GM19043 (cell line): ENCODE data around the gene CRIP2.

Source experiments
- ATAC-seq: cut with Tn5 transposase; IDR thresholded peaks from one replicate; pipeline ENCODE4 v1.9.1; 2021; ENCODE audit warnings: low read depth; ENCODE audit not compliant: unreplicated experiment

Gene CRIP2

DNA sequence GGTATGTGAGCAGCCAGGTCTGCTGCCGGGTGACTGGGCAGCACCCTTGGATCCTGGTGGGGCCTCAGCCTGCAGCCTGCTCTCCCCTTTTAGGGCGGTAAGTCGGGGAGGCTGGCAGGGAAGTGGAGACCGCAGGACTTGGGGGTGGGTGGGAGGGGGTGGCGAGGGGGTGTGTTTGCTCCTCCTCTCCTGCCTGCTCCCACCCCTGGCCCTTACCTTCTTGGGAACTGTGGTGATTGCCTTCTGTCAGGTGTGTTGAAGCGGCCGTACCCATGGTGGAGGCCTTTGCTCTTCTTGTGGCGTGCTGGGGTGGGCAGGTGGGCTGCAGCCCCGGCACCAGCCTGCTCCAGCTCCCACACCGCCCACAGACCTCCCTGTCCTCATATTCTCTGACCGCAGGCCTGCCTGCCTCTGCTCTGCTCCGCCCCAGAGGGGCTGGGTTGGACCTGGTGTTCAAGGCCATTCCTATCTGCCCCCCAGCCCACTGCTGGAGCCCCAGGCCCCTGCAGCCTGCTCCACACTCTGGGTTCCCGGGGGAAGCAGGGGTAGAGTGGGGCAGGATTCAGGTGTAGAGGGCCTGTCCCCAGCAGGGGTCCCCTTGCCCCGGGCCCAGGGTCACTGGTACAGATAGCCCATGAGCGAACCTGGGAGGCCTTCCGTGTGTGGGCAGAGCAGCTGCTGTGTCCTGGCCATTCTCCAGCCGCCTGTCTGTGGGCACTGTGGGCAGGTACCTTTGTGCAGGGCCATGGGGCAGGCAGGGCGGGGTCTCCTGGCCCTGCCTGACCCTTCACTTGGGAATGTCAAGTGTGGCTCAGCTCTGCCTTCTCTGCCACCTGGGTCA is 21.6 kb downstream of the CRIP2 start:
- ATAC-seq, result no peak

DNA sequence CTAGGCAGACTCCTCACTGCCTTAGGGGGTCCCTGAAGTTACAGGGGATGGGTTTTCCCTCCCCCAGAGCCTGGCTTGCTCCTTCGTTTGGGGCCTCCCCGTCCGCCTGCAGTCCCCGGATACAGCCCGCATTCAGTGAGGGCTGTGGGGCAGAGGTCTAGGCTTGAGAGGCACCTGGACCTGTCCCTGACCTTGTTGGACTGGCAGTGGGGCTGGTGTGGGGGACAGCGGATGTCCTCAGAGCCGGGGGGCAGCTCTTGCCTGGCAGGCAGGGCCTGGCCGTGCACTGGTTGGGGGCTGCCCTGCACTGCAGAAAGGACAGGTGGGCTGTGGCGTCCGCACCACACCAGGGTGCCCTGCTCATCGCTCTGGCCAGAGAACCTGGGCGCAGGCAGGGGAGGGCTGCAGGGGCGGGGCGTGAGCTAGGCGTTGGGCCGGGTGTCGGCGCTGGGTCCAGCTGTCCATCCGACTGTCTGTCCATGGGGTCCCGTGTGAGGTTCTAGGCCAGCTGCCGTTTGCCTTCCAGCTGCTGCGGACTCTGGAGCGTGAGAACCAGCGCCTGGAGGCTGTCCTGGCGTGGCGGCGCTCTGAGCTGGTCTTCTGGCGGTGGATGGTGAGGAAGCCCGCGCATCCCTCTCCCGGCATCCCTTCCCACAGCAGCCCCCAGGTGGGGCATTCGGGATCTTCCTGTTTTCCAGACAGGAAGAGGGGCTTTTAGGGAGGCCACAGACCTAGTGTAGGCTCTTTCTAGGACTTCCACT is 22.4 kb downstream of the CRIP2 start:
- no peak for ATAC-seq

DNA sequence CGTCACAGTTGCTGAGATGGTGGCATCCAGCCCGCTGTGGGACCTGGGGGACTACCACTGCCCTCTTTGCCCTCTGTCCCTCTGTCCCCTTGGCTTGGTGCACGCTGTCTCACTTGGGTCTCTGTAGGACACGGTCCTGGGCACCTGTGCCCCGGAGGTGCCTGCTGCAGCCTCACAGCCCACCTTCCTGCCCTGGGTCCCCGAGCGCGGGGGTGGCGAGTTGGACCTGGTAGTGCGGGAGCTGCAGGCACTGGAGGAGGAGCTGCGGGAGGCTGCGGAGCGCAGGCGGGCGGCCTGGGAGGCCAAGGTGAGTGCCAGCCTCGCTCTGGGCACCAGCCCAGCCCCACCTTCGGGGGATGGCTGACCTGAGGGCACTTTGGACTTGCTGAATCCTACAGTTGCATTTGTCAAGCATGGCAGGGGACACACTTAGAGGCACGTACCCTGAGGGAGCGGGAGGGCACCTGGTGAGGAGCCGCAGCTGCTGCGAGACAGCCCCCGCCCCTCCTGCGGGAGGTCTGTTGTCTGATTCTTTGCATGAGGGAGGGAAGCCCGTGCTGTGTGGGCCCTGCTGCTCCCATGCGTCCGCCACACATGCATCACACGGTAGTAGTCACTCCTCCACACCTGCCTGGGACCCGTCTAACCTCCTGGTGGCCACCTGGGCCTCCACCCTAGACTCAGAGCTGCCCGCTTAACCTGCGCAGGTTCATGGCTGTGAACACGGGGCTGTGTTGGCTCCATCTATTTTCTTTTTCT is 23.2 kb downstream of the CRIP2 start:
- ATAC-seq, result no peak

DNA sequence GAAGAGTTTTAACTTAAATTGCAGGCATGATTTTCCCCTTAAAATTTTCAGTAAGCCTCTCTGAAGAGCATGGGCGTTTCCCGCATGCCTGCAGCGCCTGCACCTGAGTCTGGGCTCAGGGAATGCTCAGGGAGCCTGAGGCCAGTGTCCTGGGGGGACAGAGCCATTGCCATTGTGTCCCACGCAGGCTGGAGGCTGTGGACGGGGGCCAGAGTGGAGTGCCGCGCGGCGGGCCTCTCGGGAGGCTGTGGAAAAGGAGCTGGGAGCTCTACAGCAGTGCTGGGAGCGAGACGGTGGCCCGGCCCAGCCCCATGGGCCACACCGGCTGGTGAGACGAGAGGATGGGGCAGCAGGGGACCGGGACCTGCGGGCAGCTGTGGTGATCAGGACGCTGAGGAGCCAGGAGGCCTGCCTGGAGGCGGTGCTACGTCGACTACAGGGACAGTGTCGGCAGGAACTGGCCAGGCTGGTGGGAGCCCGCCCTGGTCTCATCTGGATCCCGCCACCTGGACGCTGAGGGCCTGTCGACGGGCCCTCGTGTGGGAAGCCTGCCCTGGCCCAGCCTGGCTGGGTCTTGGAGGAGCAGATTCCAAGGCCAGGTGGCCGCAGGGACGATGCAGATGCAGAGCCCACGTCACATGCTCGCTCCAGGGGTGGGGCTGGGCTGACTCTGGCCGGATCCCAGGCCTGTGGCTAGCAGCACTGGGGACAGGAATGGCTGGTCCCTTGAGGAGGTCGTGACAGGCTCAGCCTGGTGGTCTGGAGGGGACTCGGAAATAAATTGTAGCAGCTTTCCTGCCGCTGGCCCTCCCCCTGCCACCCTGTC is 24.0 kb downstream of the CRIP2 start:
- ATAC-seq, result no peak

DNA sequence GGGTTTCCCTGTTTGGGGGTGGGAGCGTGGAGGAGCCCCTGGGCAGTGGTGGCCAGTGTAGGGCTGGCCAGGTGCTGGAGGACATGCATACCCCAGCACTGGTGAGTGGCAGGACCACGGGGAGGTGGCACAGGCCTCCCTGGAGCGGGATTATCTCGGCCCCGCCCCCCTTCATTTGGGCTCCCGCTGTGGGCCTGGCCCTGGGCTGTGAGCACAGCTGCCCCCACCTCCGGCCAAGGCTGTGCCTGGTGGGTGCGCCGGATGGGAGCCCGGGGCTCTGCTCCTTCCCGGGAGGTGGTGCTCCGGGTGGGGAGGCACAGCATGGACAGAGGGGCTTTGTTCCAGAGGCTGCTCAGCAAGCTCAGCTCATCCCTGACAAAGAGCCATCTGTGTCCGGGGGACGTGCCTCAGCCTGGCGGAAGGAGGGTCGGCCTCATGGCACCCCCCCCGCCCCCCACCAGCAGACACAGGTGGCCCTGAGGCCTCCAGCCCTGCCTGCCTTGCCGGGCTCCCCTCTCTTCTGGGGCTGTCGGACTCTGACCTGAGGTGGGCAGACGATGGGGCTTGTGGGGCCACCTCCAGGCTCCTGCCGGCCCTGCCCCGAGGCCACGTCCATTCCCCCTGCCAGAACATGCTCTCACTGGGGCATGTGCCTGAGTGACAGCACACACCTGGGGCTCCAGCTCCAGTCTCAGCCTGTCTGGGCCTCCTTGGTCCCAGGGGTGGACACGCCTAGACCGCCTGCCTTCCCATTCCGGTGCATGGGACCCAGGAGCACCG is 24.8 kb downstream of the CRIP2 start:
- ATAC-seq, result no peak

DNA sequence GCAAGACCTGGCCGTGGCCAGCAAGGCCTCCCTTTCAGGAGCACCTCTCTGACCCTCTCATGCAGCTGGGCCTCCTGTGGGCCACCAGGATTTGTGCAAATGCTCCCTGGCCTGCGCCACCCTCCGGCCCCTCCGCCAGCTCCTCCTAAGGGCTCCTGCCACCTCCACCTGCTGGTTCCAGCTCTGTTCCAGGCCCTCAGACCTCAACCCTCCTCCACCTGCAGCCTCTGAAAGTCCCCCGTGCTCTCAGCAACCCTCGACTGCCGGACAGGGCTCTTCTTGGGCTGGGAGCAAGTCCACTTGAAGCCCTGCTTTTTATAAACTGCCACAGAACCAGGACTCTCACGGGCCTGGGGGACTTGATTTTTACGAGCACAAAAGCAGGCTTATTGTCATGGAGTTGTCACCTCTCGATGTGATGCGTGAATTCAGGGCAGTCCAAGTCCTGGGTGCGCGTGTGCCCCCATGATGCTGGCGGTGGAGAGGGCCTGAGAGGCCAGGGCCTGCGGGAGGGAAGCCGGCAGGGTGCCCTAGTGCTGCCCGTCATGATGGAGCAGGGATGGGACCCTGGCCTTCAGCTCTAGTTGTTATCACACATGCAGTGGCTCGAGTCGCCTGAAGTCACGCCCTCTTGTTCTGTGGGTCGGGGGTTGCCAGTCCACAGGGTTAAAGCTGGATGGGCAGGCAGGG is 25.6 kb downstream of the CRIP2 start:
- no peak for ATAC-seq

DNA sequence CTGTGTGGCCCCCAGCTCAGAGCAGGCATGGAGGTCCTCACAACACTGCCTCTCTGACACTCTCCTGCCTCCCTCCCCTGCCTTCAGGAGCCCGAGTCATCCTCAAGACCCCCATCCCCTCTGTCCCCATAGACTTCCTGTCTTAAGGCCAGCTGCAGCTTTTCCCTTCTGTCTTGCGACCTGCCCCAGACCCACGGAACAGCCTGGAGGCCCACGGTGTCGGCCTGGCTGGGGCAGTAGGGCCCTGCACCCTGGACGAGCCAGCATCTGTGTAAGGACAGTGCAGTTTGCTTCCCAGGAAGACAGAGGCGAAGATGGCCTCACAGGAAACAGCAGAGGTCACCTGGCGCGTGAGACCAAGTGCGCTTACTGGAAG is 26.1 kb downstream of the CRIP2 start:
- no peak for ATAC-seq

DNA sequence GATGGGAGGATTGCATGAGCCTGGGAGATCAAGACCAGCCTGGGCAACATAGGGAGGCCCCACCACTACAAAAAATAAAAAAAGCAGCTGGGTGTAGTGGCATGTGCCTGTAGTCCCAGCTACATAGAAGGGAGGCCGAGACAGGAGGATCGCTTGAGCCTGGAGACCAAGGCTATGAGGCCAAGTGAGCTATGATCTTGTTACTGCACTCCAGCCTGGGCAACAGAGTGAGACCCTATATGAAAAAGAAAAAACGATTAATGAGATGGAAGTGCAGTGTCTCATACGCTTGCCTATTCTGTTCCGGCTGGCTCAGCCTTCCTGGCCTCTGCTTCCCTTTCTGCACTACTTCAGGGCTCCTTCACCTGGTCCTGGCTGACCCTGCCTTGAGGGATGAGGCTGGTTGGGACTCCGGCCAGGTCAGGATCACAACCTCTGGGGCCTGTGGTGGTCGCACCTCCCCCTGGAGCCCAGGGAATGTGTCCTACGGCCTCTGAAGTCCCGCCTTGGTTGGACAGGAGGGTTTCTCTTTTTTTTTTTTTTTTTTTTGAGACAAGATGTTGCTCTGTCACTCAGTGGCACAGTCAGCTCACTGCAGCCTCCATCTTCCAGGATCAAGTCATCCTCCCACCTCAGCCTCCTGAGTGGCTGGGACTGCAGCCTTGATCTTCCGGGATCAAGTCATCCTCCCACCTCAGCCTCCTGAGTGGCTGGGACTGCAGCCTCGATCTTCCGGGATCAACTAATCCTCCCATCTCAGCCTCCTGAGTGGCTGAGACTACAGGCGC is 27.1 kb downstream of the CRIP2 start:
- no peak for ATAC-seq

DNA sequence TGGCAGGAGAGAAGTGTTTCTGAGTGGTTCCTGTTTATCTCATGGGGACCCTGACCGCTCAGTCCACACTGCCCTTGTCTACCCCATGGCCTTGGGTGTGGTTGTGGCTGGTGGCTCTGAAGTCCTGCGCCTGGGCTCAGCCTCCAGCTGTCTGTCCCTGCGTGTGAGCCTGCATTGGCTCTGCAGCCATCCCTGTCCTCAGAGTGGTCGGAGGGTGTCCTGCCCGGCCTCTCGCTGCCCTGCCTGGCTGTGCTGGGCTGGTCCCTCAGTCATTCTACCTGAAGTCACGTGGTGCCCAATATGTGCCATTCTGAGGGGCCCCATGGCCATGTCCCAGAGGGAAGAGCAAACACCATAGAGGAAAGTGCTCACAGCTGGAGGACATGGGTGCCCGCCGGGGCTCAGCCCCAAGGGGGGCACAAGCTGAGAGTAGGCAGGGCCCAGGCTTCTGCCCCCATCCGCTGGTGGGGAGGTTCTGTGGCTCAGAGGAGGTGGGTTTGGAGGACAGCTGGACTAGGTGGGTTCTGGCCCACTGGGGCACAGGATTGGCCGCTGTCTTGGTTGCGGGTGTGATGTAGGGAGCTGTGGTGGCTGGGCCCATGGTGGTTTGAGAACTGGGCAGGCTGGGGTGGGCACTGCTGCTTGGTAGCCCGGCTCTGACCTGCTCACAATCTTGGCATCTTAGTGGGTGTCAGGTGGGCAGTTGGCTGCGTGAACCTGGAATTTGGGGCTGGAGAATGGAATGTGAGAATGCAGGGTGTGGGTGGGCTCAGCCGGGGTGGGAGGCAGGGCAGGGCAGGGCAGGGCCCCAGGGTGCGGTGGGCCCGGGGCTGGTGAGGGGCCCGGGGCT is 28.1 kb downstream of the CRIP2 start:
- ATAC-seq, result no peak

DNA sequence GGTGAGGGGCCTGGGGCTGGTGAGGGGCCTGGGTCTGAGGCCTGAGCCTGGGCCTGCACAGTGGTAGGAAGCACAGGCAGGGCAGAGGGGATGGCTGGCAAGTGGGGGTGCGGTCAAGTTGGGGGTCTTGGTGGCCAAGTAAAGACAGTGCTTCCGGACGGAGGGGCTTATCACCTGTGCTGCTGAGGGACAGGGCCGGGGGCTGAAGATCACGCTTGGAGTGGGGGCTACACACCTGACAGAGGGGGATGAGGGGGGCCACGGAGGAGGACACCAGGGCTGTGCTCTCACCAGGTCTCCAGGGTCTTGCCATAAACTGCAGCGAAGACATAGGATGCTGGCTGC is 28.6 kb downstream of the CRIP2 start:
- no peak for ATAC-seq

DNA sequence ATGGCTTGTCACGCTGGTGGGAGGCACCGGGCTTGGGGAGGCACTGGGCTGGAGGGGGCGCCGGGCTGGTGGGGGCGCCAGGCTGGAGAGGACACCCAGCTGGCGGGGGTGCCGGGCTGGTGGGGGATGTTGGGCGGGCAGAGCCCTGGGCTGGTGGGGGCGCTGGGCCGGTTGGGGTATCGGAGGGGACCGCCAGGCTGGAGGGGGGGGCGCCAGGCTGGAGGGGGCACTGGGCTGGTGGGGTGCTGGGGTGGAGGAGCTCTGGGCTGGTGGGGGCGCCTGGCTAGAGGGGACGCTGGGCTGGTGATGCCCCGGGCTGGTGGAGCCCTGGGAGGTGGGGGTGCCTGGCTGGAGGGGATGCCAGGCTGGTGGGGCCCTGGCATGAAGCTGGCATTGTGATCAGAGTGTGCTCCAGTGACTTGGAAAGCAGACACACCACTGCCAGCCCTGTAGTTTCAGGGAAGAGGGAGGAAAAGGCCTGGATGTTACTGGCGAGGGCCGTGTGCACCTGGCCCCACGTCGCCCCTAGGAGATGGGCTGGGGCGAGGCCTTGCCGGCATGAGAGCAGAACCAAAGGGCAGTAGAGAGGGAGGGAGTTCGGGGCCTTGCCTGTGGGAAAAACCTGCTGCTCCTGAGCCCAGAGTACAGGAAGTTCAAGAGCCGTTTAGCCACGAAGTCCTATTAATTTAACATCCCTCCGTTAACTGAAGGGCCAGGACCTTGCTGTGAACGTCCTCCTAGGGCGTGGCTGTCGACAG is 29.5 kb downstream of the CRIP2 start:
- no peak for ATAC-seq

DNA sequence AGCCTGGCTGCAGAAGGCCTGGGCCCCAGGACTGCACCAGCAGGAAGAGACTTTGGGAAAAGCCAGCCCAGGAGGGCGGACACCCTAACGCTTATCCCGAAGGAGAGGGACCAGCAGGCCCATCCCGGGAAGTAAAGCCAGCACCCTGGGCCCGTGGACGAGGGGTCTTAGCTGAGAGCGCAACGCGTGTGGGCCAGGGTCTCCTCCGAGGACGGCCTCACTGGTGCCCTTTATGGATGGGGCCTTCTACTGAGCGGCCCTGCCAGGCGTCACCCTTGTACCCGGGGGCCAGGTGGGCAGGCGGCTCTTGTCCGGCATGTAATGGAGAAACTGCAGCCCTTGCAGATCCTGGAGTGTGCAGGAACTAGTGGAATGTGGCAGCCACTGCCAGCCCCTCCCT is 30.5 kb downstream of the CRIP2 start:
- ATAC-seq, result no peak

DNA sequence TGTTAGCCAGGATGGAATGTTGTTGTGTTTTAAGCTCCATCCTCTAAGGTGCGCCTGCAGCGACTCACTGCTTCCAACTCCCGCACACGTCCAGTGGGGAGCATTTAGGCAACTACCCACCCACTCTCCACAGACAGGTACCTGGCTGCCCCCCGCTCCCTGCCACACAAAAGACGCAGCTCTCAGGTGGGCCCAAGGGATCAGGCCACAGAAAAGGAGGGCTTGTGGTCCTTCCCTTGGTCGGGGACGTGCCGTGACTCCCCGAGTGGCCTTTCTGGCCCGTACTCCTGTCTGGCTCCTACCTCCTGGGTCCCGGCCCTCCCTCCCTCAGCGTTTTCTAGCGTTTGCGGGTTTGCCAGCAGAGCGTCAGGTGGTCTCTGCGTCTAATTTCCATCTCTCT is 32.6 kb downstream of the CRIP2 start:
- no peak for ATAC-seq

DNA sequence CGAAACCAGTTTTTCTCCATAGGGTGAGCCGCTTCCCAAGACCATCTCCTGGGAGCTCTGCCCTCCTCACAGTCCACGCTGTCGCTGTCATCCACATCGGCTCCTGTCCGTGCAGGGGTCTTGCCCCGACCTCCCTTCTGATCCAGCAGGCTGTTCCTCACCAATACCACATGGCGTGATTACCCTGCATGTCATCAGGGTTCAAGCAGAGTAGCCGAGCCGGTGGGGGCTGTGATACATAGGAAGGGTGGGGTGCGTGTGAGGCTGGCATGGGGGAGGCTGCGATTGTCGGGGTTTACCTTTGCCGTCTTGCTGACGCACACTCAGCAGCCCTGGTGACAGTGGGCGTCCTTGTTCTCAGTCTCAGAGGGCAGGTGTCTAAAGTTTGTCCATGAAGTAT is 33.4 kb downstream of the CRIP2 start:
- ATAC-seq, result no peak

DNA sequence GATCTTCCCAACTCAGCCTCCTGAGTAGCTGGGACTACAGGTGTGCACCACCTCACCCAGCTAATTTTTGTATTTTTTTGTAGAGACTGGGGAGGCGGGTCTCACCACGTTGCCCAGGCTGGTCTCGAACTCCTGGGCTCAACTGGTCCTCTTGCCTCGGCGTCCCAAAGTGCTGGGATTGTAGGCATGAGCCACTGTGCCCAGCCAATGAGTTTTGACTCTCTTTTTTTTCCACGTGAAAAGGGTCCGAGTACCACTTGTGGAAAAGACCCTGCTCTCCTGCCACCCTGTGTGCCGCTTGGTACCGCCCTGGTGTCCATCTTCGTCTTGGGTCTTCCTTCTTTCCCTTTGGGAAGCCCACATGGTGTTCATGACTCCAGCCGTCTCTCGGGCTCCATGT is 34.0 kb downstream of the CRIP2 start:
- ATAC-seq, result no peak

DNA sequence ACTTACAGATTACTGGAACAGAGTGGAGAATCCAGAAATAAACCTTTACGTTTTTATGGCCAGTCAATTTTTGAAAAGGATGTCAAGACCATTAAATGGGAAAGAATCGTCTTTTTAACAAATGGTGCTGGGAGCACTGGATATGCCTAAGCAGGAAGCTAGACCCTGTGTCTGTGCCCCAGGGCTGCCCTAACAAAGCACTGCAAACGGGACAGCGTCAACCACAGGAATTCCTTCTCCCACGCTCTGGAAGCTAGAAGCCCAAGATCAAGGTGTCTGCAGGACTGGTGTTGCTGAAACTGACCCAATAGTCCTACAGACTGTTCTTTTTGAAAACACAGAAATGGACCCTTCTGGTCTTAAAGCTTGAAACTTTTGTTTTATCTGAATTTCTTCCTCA is 42.5 kb downstream of the CRIP2 start:
- no peak for ATAC-seq
